HG02943 (cell line): Measurements from ENCODE around the gene ACACA.
A peak's percentile ranks its signal among the peaks of the same experiment; 100 is the strongest.
"Not testable (repeated sequence)": the region's sequence is repeated elsewhere in the genome, so short reads cannot be mapped to it uniquely, and the experiment has no call there.

Source experiments
- ATAC-seq: cut with Tn5 transposase; IDR thresholded peaks from one replicate; pipeline ENCODE4 v1.9.1; 2021; ENCODE audit warnings: mild to moderate bottlenecking, low read depth, moderate library complexity; ENCODE audit not compliant: unreplicated experiment

The ACACA gene

DNA sequence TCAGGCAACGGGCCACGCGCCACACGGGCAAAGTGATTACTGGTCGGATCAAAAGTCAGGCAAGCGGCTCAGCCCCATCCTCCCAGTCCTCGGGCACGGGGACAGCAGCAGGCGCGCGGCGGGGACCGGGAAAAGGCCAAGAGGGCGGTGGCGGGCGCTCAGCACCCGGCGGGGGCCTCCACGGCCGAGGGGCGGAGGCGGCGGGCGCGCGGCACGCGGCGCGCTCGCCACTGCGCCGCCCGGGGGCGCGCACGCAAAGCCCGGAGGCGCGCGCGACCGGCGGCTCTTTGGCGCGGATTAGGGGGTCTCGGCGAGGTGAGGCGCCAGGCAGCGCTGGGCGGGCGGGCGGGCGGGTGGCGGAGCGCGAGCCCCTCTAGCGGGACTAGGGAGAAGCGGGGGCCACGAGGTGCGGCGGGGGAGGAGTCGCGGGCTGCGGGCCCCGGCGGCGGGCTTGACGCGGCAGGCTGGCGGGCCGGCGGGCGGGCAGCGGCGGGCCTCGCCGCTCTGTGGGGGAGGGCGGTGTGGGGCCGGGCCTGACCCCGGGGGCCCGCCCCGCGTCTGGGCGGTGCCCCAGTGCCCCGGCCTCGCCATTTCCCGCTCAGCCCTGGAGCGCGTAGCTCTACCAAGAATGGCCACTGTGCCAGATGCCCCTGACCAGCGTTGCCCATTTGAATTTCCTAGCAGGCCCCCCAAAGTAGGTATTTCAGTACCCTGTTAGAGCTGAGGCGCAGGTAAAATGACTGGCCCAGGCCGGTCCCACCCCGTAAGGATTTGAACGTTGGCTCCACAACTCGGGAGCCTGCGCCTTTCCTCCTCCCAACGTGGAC lies at the start of gene ACACA, which contains the start of gene TADA2A:
TSS of gene ACACA (minus strand) at position 202 of the 827 bp plus-strand sequence. CDS start 537 bp downstream, outside the sequence.
TSS of gene TADA2A (plus strand) at position 252 of the 827 bp plus-strand sequence. CDS start 4,480 bp downstream, outside the sequence.
- peak; percentile 68 for ATAC-seq

DNA sequence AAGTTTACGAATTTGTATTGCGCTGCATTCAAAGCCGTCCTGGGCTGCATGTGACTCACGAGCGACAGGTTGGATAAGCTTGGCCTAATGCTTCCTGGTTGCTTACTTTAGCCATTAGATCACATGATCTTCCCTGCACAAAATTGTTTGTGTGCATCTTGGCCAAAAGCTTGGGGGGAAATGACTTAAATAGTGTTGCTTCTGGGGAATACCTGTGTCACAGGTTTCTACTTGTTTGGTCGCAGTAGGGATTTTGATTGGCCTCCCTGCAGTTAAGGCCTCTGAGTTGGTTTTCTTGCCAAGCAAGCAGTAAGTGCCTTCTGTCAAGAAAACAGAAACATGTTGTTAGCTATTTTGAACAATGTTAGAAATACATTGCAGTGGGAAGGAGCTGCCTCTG lies 43.5 kb upstream of the ACACA start:
- no peak for ATAC-seq

DNA sequence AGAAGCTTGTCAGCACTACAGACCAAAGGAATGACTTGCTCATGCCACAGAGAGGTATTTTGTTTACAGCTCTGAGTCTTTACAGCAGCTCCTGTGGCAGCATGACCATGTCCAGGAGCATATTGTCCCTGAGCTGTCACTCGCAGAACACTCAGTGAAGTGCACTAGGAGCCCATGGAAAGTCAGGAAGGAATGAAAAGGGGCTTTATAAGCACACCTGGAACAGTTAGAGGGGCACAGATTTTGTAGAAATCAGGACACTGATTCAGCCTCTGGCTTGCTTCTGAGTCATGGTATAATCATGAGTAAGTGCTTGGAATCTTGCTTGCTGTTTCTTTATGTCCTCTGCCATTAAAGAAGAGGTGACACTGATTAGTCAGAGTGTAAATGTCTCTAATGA lies 41.0 kb upstream of the ACACA start:
- ATAC-seq = no peak

DNA sequence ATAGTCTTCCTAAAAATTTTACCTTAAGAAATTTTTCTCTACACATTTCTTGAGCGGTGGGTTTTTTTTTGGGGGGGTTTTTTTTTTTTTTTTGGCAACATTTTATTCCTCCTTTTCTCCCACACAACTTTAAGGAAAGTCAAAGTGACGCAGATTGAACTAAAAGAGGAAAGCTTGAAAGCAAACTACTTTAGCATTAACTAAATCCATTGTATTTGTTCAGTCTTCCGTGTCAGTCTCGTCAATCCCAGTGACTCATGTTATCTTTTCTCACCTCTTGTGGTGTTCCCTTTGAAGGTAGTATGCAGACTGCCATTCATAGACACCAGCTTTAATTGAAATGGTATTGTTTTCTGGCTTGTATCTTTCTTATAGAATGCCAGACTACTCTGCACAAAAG lies 39.4 kb upstream of the ACACA start:
- ATAC-seq = no peak

DNA sequence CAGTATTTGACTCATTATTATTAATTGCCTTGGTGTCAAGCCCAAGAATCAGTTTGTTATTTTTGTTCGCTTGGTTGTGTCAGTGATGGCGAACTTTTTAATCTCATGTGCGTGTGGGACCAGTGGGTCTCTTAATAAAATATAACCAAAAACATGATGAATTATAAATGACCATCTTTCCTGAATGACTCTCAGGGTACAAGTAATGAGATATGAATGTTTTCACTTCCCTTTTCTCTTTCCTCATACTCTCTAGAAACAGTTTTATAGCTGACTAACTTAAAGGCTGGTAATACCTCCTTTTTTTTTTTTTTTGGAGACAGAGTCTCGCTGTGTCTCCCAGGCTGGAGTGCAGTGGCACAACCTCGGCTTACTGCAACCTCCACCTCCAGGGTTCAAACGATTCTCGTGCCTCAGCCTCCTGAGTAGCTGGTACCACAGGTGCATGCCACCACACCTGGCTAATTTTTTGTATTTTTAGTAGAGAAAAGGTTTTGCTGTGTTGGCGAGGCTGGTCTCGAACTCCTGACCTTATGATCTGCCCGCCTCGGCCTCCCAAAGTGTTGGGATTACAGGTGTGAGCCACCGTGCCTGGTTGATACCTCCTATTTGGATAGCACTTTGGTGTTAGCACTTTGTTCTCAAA lies 34.9 kb upstream of the ACACA start:
- not testable (repeated sequence) for ATAC-seq

DNA sequence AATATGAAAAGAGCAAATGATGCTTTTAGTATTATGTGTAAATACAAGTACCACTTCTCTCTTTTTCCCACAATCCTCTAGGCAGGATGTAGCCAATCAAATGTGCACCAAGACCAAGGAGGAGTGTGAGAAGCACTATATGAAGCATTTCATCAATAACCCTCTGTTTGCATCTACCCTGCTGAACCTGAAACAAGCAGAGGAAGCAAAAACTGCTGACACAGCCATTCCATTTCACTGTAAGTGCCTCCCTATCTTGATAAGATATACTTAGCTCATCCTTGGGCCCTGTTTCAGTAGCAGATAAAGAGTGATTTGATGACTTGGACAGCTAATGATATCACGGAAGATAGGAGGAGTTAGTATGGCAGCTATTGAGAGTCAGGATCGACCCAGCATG lies 33.8 kb upstream of the ACACA start:
- ATAC-seq = no peak

DNA sequence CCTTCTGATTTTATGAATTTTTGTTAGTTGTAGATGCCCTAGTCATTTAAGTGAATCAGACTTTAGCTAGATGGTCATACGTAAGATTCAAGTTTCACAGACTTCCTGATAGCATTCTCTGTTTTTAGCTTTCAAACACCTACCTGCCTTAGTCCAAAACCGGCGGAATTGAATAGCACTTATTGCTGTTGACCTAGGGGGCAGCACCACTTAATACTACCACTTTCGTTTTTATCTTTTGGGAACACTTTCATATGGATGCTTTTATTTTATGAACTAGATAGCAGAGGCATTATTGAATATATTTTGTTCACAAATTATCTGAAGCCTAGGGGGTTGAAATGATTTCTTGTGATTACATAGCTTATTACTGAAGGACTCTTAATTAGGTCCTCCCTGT lies 31.5 kb upstream of the ACACA start:
- ATAC-seq = no peak

DNA sequence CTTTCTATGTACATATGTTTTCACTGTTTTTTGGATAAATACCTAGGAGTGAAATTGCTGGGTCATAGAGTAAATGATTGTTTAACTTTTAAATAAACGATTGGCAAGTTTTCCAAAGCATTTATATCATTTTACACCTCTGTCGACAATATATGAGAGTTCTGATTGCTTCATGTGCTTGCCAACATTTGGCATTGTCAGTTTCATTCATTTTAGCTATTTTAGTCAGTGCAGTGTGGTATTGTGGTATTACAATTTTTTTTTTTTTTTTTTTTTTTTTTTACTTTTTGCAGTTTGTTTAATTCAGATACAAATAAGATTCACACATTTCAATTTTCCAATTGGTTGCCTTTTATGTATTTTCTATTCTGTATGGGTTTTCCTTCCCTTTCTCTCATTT lies 26.0 kb upstream of the ACACA start:
- no peak for ATAC-seq

DNA sequence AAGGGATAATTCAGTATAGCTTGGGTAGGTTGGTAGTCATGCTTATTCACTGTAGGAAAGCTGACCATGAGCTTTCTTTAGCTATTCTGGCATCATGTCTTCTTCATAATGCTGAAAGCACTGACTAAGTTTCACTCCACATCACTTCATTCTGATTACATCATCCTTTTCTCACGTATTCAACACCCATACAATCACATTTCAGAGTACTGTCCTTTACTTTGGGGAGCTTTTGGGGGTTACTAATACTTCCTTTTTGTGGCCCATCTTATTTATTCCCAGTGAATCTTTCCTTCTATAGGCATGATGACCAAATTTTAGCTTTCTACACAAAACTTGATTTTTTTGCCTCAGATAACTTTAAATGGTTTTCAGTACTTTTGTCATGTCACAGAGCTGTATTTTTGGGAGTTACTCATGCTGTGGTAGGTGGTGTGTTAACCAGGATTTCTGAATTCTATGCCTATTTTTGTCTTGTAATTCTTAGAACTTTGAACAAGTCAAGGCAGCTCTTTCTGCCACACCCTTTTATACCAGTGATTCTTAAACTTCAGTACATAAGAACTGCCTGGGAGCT lies 23.5 kb upstream of the ACACA start:
- no peak for ATAC-seq

DNA sequence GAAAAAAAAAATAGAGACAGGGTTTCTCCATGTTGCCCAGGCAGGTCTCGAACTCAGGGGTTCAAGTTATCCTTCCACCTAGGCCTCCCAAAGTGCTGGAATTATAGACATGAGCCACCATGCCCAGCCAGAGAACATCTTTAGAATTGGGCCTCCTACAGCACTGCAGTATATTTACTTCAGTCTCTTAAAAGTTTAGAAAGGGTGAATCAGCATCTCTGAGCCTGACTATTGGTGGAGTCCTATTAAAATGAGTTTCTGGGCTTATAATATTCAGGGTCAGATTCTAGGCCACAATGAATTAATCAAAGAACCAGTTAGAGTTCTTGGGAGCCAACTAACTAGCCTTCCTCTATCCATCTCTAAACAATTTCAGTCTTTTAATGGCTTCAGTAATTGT lies 22.8 kb upstream of the ACACA start:
- ATAC-seq = no peak

DNA sequence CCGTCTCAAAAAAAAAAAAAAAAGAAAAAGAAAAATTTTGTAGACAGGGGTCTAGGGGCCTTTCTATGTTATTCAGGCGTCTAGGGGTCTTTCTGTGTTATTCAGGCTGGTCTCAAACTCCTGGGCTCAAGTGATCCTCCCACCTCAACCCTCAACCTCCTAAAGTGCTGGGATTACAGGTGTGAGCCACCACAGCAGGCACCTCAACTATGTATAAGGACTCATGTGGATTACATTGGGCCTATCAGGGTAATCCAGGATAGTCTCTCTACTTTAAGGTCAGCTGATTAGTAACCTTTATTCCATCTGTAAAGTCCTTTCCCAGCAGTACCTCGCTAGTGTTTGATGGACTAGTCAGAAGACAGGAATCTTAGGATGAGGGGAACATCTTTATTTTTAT lies 22.4 kb upstream of the ACACA start:
- no peak for ATAC-seq

DNA sequence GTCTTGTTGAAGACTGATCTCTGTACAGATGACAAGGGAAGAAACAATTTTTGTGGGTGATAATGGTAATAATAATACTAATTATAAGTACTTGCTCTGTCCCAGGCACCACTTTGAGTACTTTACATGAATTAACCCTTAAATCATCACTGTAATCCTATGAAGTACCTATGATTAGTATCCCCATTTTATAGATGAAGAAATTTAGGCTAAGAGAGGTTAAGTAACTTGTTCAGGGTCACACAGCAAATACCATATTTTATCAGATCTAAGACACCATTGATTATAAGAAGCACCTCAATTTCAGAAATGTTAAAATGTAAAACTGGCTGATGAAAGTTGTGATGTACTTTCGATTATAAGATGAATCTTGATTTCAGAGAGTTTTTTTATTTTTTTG lies 18.6 kb upstream of the ACACA start:
- ATAC-seq = no peak

DNA sequence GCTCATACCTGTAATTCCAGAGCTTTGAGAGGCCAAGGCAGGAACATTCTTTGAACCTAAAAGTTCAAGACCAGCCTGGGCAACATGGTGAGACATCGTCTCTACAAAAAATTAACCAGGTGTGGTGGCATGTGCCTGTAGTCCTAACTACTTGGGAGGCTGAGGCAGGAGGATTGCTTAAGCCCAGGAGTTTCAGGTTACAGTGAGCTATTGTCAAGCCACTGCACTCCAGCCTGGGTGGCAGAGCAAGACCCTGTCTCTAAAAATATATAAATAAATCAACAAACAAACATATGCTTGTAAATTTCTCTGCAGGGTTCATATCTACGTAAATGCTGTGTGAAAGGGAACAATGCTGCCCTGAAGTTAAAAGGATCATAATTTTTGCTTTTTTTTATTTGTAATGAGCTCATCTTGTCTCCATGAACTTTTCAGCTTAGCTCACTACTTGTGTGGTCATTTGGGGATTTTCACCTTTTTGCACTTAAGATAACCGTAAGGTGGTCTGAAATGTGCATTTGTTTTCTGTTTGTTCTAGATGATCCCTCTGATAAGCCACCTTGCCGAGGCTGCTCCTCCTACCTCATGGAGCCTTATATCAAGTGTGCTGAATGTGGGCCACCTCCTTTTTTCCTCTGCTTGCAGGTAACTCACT lies 16.5 kb upstream of the ACACA start:
- no peak for ATAC-seq

DNA sequence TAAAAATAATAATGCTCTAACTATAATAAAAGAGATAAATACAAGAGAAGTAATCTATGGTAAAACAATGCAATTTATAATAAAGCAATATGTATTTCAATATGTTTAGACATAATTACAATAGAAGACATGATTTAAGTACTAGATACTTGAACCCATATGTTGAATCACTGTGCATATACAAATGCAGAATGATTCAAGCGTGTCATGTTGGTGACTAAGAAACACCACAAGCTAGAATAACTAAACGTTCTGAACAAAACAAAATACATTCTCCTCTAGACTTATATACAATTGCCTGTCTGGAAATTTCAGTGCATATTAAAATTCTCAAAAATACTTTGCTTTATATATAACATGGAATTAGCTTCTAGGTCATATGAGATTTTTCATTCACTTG lies 11.2 kb upstream of the ACACA start:
- no peak for ATAC-seq

DNA sequence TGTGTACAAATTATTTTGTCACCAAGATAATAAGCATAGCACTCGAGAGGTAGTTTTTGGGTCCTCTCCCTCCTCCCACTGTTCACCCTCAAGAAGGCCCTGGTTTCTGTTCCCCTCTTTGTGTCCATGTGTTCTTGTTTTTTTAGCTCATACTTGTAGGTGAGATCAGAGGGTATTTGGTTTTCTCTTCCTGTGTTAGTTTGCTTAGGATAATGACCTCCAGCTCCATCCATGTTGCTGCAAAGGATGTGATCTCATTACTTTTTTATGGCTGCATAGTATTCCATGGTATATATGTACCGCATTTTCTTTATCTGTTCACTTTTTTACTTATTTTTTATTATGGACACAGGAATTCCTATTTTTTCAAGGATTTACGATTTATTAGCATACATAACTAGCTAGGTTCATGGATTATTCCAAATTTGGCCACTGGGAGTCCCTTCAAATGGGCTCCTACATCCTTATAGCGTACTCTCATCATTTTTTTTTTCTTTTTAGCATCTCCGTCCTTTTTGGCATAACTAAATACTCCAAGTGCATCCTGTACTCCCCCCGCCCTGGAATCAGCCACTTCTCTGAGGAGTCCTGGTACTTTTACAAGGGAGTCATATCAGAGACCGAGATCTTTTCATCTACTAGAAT lies 7.4 kb upstream of the ACACA start:
- ATAC-seq = no peak

DNA sequence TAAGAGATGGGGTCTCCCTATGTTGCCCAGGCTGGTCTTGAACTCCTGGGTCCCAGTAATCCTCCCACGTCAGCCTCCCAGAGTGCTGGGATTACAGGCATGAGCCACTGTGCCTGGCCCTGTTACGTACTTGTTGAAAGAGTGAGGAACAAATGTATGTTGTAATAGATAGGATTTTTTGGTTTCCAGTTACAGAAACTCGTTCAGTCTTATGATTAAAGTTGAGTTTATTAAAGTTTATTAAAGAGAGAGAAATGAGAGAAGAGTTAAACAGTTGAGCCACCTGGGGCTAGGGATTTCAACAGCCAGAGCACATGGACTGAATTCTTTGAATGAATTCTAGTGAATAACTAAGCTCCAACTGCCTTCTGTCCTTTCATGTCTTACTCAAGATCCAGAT lies 3.7 kb upstream of the ACACA start:
- ATAC-seq = no peak

DNA sequence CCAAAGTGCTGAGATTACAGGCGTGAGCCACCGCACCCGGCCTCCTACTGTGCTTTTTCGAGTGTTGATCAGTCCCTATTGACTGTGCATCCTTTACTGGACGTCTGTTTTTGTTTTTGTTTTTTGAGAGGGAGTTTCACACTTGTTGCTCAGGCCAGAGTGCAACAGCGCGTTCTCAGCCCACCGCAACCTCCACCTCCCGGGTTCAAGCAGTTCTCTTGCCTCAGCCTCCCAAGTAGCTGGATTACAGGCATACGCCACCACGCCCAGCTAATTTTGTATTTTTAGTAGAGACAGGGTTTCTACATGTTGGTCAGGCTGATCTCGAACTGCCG lies 1.5 kb upstream of the ACACA start:
- not testable (repeated sequence) for ATAC-seq

DNA sequence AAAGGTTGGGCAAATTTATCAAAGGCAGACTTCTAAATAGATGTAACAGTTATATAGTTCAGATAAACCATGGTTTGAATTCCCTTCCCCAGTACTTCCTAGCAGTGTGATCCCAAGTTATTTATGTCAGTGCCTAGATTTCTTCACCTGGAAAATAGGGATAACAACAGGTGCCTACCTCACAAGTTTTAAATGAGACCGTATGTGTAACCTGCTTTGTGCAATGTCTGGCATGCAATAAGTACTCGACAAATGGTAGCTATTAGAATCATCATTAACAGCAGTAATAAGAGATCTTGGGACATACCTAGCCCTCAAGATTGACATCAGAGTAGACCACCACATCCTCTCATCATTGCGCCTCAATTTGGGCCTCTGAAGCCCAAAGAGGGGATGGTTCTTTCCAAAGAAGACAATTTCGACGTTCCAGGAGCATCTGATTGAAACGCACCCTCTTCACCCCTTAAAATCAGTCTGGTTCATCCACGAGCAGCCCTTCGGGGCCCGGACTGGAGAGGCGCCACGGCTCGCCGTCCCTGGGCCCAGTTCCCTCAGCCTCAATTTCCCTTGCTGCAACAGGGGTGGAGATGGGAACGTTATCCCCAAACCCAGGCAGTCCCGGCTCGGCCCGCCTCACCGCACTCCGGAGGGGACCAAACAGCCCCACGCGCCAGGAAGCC lies 541 bp downstream of the ACACA start:
- peak; percentile 38 for ATAC-seq

DNA sequence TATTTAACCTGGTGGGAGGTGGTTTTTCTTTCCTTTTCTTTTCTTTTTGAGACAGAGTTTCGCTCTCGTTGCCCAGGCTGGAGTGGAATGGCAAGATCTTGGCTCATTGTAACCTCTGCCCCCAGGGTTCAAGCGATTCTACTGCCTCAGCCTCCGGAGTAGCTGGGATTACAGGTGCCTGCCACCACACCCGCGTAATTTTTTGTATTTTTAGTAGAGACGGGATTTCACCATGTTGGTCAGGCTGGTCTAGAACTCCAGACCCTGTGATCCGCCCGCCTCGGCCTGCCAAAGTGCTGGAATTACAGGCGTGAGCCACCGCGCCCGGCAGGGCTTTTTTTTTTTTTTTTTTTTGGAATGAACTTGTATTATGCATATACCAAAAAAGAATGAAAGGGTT lies 1.1 kb downstream of the ACACA start:
- ATAC-seq = not testable (repeated sequence)

DNA sequence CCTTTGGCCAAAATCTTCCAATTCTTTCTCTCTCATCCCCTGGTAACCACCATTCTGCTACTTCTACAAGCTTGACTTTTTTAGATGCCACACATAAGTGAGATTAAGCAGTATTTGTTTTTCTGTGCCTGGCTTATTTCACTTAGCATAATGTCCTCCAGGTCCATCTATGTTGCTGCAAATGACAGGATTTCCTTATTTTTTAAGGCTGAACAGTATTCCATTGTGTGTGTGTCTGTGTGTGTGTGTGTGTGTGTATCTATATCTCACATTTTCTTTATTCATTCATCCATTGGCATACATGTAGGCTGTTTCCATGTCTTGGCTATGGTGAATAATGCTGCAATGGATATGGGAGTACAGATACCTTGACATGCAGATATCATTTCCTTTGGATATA lies 6.1 kb downstream of the ACACA start:
- no peak for ATAC-seq
